Umbilical cord (tissue), 2 donors: ENCODE results near the gene GP9. TPM values are rescaled to one million over a fixed set of nuclear protein-coding genes. Genes with fewer than 3 reads are reported as not detected.
A peak's percentile ranks its signal among the peaks of the same experiment; 100 is the strongest.
"Not testable (repeated sequence)": the region's sequence is repeated elsewhere in the genome, so short reads cannot be mapped to it uniquely, and the experiment has no call there.

Source experiments
- DNase-seq: peaks from one replicate; pipeline ENCODE4 v3.0.0-alpha.2; 2015; ENCODE audit warnings: low spot score
- total RNA-seq: library from RNA; depleted of rRNA; stranded (reverse); fragments of >200 nt; gene quantifications from one replicate; pipeline ENCODE4 v1.2.3, GENCODE V29; 2014; ENCODE audit warnings: low replicate concordance; ENCODE audit not compliant: insufficient read depth

Gene GP9
- total RNA-seq, 1 donor from 2014 or later = 3.6 TPM

DNA sequence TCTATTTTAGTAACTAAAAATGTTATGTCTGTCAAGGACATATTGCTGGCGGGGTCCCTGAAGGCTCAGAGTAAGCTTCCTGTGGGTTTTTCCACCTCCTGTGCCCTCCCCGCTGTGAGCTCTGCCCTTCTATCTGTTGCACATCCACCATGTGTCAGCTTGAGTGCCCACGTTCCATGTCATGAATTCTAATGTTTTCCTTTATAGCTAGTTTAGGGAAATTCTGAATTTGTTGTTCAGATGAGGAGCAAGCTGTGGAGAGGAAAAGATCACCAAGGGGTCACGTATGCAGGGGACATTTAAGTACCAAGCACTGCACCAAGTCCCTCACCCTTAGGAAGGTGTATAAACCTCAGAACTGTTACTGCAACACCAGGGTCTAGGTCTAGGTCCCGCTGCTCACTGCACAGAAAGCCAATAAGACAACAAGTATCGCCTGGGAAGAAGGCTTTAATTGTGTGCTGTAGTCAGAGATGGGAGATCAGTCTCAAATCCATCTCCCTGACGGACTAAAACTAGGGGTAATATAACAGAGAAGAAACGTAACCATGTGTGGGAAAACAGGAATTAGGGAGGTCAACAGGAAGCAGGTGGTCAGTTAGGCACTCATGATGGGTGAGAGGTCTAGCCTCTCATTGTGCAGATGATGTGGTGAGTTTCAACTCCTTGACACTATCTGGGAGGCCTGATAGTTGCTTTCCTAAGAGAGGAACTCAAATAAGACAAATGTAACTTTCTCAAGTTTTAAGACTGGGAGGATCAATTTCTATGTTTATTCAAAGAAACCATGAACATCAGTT lies 9.7 kb downstream of the GP9 start:
- no peak for DNase-seq

- DNase-seq = no peak
Measured at GRCh38 chr3:129077222-129077621, 16.6 kb downstream of the GP9 start.

- no peak for DNase-seq
Measured at GRCh38 chr3:129078510-129078909, 17.9 kb downstream of the GP9 start.

DNA sequence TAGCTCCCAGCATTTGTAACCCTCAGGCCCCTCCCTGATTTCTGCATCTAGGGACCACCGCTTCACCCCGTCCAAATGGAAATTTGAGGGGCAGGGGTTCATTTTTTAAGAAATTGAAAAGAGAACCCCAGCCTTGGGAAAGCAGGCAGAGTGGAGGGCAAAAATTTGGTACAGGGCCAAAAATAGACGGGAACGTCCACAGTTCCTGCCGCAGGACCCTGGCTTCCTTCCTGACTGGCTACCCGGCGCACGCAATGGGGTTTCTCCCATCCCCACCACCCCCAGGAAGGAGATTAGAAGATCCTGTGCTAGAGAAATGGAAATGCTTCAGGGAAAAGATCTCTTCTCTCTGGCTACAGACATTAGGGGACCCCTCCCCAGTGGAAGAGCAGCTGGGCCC lies 20.9 kb downstream of the GP9 start:
- no peak for DNase-seq

GRCh38 chr3:129082026-129082425 lies 21.4 kb downstream of the GP9 start:
- DNase-seq = no peak

GRCh38 chr3:129084501-129084900 lies 23.9 kb downstream of the GP9 start:
- no peak for DNase-seq

DNA sequence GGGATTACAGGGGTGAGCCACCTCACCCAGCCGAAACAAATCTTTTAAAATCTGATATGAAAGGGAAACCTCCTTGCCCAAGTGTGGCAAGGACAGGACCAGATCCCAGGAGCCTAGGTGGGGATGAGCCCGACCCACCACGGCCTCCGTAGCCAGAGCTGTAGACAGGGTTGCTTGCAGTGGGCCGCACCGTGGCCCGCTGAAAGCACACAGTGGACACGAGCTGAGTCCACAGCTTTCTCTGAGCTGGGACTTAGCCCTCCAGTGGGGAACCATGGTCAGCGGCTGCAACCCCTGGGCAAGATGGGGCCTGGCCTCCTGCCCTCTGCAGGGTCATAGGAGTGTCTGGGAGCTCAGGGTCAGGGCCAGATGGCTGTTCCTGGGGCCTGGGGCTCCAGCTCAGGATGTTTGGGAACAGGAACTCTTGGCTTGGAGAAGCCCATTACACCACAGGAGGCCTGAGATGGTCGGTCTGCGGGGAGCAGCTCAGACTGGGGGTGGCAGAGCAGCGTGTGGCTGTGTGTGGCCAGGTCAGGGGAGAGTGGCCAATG lies 24.7 kb downstream of the GP9 start:
- DNase-seq = no peak

DNA sequence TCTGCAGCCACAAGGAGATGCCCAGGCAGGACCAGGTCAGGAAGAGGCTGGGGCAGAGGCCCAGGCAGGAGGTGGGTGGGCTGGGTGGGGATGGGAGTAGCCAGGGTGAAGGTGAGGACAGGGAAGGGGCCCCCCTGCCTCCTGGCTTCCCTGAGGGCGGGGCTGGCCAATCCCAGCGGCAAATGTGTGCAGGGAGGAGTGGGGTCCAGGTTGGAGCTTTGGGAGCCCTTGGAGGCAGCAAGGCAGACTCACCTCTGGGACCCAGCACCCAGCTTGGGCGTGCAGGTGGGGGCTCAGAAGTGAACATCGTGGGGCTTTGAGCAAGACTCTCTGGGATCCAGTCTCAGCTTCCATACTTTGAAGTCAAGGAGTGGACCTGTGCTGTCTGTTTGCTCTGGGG lies 25.2 kb downstream of the GP9 start:
- DNase-seq = no peak

GRCh38 chr3:129087138-129087702 lies 26.6 kb downstream of the GP9 start:
- DNase-seq = peak; percentile 9

DNA sequence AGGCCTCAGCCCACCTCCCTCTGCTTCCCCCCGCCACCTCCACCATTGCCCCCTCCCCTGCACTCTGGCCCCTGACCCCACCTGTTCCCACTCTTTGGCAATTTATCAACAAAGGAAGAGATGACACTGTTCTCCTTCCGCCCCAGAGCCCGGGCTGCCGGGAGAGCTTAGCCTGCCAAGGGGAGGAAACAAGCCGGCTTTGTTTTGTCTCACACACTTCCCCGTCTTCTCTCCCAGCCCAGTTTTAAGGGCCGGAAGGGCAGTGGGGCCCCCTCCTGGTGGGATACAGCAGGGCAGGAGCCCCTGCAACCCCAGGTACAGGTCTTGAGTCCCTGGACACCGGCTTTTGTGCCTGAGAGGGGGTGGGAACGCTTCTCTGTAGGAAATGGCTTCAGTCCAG lies 27.3 kb downstream of the GP9 start:
- not testable (repeated sequence) for DNase-seq

DNA sequence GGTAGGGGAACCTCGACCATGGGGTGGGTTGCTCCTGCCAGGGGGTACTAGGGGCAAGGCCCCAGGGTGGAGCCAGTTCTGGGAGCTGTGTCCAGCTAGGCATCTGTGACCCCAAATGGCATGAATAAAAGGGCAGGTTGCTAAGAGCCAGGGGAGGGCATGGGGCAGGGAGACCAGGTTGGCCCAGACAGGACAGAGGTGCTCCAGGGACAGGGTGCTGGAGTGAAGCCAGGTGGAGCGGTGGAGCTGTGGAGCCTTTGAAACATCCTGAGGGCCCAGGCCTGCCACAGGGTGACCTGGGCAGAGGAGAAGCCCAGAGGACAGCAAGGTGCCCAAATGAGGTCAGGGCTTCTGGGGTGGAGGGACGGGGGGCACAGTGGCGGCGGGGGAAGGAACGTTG lies 27.7 kb downstream of the GP9 start:
- DNase-seq = not testable (repeated sequence)

GRCh38 chr3:129095285-129095684 lies 34.7 kb downstream of the GP9 start:
- DNase-seq = no peak

GRCh38 chr3:129100274-129100673 lies 39.7 kb downstream of the GP9 start:
- DNase-seq = no peak

DNA sequence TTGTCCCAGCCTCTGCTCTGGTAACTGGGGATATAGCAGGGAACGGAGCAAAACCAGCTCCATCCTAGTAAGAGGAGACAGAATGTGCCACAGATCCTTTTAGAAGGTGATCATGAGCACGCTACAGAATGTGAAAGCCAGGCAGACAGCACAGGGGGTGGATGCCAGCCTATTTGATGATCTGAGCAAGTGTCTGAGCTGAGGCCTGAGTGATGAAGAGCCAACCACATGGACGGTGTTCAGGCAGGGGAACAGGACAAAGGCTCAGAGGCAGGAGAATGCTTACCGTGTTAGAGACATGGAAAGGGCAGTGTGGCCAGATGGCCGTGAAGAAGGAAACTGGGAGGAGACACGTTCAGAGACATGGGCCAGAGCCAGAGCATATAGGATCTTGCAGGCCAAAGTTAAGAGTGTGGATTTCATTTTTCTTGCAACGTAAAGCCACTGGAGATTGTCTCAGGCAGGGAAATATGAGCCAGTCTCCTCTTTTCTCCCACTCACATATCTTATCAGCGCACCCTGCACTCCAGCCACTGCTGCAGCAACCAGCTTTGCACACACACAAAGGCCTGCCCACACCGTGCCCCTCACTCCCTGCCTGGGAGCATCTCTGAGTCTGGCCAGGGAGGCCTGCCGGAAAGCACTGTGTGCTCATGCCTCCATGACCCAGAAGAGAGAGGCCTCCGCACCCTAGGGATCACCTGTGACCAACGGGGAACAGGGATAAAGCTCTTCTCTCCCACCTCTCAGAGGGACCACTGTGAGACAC lies 41.0 kb downstream of the GP9 start:
- peak; percentile 44 for DNase-seq

GRCh38 chr3:129103296-129103695 lies 42.7 kb downstream of the GP9 start:
- no peak for DNase-seq

DNA sequence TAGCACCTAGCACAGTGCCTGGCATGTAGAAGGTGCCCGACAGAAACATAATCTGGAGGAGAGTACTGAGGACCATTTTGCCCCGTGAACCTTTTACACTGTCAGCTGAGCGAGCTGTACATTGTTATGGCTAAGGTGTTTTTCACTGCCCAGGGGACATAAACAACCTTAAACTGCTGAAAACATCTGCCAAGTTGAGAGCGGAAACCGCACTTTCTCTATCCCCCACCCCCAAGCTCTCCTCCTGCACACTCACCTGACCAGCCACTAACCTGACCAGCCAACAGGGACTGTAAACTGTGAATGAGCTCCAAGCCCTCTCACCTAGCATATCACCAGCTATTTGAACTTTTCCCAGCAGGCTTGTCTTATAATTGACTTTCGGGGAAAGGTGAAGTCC lies 43.5 kb downstream of the GP9 start:
- no peak for DNase-seq

DNA sequence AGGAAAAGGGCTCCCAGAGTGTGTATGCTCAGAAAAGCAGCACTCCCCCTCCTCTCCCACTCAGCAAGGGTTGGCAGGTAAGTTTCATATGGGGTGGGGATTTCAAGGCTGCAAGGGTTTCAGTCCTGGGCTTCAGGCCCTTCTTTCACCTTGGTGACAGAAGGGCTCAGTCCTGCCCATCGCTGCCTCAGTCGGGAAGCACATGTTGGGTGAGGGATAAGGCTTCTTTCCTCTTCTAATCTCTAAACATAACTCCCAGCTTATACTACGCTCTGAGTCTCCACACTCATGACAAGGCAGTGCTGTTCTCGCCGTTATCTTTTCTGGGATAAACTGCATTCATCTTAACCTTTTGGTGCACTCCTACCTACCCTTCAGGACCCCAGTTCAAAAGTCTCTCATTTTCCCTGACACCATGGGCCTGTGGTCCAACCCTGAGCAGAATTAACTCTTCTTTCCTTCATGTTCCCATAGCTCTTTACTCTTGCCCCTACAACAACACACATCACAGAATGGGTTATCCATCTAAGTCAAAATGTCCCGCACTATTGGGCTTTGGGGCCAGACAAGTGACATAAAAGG lies 44.0 kb downstream of the GP9 start:
- no peak for DNase-seq

GRCh38 chr3:129105862-129106261 lies 45.3 kb downstream of the GP9 start:
- DNase-seq = no peak

GRCh38 chr3:129106320-129106719 lies 45.7 kb downstream of the GP9 start:
- DNase-seq = no peak

DNA sequence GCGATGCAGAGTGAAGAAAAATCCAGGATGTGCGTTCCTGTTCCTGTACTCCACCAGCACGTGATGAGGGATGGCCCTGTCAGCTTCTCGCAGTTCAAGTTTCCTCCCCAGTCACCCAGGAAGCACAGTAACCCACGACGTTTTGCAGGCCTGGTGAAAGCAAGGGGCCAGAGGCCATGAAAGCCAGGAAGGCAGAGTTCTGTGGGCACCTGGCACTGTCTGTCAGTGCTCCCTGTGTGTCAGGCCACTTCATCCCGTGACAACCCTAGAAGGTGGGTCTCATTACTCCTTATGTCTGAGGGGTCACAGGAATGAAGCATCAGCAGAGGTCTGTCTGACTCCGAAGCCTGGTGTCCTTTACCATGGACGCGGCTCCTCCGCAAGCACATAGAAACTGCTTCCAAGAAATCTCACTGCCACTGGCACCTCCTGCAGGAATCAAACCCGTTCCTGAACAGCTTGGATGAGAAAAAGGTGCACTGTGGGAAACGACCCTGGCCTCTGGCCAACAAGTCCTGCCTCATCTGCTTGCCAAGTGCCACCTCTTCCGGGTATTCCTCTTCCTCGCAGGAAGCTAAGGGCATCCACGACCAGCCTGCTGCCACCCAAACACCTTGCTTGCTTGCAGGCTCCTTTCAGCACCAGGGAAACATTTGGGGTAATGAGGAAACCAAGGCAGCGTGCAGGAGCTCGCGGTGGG lies 46.4 kb downstream of the GP9 start:
- DNase-seq = no peak

DNA sequence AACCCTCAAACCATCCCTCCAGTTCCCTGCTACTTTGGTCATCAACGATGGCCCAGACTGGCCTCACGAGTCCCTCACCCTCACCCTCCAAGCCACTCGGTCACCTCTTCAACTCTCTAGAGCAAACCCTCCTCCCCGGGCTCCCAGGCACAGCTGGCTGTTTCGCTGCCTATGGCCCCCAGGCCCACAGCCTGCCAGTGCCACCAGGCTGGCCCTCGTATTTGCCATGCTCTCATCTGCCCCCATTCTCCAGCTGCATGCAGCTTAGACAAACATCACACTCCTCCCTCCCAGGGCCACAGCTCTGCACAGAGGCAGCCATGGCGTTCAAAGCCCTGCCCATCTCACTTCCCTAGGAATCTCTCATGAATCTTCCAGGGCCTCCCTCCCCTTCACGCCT lies 47.2 kb downstream of the GP9 start:
- no peak for DNase-seq
